GM21528 (cell line): ENCODE measurements around the gene FCRL1.
A peak's percentile ranks its signal among the peaks of the same experiment; 100 is the strongest.

Experiments
- ATAC-seq: cut with Tn5 transposase; IDR thresholded peaks from one replicate; pipeline ENCODE4 v1.9.1; 2021; ENCODE audit warnings: mild to moderate bottlenecking, moderate library complexity; ENCODE audit not compliant: unreplicated experiment, low FRiP score

The FCRL1 gene

DNA sequence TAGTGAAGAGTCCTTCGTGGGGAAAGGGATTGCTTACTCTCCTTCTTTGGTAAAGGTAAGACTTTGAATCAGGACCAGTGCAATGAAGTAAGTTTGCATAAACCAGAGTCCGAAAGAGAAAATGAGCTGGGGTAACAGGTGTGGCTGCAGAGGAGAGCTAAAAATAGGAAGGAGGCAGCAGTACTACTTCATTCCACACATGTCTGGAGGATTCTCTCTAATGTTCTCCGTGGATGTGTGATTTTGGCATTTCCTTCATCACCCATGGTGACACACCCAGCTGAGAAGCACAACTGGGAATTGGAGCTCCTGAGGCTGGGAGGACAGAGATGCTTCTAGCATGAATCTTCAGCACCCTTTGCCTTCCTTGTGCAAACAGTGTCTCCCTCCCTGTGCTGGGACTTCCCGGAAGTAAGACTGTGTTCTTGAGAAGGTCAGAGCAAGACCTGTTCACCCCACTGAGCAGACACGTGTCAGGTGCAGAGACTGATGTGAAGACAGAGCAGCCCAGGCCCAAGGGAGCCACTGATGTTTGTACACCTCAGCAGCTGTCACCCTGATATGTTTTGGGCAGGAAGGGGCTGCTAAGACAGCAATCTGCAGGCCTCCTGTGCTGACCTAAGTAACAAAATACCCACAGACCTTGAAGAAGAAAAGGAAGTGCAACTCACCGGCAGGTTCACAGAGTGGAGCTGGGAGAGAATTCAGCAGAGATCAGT, 13.3 kb downstream of the FCRL1 start:
- ATAC-seq, result peak; percentile 85

DNA sequence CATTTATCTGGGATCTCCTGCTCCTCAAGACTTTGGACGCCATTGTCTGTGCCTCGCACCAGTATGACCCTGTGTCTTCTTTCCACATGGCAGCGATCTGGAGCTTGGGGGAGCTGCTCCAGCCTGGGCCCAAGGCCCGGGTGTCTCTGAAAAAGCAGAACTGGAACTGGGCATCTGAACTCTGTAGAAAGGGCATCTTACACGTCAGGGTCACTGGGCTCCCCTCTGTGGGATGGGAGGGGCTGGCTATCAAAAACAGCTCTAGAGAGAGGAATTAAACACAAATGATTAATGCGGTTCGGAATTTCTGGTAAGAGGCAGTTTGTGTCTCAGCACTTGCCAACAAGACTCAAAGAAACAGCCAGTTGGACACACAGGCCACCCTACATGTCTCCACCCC, 16.1 kb downstream of the FCRL1 start:
- no peak for ATAC-seq

DNA sequence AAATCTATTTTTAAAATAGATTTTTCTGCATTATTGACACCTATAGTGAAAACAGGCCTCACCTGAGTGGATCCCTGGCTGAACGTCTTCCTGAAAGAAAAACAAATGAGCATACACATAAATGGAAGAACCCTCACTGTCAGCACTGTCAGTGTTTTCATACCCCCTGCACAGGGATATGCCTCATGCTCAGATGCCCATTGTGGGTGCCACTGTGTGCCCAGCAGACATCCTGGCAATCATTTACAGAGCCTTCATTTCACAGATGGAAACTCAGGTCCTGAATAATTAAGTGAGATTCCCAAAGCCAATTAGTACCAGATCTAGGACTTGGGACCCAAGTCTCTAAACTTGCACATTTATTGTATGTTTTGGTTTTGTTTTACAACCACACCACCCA, 19.9 kb downstream of the FCRL1 start:
- ATAC-seq, result no peak

DNA sequence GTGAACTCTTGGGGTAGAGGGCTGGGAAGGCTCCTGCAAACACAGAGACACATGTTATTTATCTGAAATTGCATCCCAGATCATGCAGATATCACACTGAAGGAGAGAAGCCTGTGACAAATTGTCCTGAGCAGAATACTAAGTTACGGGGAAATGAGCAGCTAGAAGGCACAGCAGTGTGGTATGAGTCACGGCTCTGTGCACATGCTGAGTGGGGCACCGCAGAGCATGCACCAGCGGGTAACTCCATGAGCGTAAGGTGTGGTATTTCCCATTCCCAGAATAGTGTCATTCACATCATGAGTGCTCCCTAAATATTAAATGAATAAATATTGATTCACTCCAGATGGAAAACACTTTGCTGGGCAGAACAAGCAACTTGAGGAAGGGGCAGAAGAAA, 21.7 kb downstream of the FCRL1 start:
- no peak for ATAC-seq

DNA sequence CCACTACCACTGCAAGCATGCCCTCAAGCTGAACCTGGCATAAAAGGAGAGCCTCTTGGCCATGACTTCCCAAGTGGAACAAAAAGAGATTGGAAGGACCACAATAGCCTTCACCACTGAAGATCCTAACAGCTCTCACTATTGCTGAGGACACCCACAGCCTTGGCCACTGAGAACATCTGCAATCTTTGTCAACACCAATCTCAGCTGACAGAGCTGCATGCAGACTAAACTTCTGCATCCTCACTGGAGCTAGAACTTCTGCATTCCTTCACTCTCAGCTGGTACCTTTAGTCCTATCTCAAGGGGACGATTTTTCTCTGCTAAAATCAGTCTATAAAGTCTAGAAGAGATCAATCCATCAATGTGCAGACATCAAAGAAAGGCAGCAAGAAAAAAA, 34.7 kb downstream of the FCRL1 start:
- no peak for ATAC-seq

DNA sequence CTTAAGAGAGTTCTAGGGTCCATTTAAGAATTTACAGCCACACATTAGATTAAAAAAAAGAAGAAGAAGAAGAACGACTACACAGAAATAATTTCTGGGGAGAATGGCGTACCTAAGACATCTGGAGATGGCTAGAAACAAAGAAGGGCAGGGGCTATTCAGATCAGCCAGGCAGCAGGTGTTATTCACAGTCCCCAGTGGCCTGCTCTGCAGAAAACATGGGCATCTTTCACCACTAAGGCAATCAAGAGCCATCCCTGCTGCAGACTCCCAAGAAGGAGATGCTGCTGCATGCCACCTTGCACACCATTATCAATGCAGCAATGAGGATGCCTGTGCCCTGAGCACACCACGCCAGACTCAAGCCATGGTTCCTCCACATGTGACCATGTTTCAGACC, 35.1 kb downstream of the FCRL1 start:
- no peak for ATAC-seq

DNA sequence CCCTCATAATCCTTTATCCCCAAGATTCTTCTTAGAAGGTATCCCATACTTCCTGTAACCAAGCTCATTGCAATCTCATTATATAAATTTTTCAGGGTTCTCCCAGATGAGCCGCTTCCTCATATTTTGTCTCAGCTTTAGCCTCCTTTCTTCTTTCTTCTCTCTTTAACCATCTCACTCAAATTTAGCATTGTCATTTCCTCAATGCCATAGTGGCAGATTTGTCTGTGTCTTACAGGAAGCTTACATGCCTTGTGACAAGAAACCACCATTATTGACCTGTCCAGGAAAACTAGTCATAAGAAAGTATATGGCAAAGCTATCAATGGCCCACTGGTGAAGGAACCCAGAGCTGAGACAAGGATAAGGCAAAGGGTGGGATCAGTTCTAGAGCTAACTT, 37.0 kb downstream of the FCRL1 start:
- ATAC-seq, result no peak

DNA sequence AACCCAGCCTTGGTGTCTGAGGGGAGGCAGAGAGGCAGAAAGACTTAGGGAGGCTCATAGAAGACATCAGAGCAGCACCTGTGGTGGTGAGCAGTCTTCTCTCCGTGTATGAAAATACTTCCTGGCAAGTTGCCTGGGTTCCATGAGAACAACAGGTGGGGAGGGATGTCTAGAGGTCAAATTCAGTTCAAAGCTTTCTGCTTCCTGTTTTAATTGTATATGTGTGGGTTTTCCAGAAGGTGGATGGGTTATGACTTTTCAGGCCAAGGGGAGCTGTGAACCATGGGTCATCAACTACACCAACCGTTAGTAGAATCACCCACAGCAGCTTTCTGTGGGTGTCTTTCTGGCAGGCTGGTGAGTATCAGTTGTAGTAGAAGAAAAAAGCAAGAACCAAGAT, 38.9 kb downstream of the FCRL1 start:
- peak; percentile 46 for ATAC-seq

DNA sequence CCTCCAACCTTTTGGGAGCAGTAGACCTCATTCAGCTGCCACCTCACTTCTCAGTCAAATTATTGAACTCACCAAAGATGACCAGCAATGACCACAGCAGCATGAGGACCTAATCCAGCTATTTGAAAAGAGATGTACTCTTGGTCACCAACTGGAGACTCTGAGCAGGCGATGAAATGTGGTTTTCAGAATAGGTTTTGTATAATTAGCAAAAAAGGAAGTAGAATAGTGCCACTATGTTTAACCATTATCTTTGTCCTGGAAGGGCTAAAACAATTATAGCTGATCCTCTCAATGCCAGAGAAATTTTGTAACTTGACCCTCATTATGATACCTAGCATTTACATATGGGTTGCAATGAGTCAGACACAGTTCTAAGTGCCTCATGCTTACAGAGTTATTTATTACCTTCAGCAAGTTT, 42.9 kb downstream of the FCRL1 start, which contains the start of gene FCRL2:
Gene FCRL2 (minus strand): TSS at position 162 of the 421 bp plus-strand sequence. CDS start 59 bp downstream, at position 103.
- ATAC-seq, result peak; percentile 51

DNA sequence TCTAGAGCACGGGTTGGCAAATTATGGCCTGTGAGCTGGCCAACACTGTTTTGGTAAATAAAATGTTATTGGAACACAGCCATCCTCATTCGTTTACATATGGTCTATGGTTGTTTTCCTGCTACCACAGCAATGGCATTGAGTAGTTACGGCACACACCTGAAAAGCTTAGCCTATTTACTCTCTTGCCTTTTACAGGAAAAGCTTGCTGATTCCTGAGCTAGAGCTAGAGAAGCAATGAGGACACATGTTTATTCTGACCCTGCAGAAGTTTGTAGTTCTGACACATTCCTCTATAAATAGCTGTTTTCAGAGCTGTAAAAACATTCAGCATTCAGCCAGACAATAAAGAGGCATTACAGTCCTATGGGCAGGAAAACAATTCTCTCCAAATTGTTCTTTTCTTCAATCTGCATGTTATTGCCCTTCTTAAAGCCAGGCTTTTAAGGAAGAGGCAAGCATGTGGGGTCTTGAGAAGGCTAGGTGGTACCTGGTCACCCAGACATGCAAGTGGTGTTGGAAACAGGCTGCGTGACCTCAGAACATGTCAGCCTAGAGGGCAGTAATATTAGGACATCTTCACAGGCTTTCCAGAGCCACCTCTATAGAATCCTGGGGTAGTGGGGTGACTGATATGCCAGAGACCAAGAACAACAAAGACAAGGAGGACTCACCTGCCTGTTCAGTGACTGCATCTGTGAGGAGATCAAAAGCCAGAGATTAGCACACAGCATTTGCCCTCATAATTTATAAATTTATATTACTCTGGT, 44.6 kb downstream of the FCRL1 start:
- ATAC-seq, result no peak

DNA sequence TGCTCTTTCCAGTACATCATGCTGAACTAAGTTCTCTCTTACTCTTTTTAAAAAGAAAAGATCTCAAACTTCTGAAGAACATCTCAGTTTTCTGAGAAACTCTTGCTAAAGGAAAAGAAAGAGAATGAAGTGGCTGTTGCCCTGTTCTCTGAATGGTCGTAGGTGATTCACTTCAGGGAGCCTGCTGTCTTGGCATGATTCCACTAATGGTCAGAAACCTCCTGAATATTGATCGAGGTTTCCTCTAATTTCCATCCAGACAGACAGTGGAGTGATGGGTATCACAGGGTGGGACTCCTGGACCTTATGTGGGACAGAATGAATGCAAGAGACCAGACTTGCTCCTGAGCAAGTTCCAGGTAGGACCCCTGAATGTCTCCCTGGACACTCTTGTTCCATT, 45.5 kb downstream of the FCRL1 start:
- no peak for ATAC-seq

DNA sequence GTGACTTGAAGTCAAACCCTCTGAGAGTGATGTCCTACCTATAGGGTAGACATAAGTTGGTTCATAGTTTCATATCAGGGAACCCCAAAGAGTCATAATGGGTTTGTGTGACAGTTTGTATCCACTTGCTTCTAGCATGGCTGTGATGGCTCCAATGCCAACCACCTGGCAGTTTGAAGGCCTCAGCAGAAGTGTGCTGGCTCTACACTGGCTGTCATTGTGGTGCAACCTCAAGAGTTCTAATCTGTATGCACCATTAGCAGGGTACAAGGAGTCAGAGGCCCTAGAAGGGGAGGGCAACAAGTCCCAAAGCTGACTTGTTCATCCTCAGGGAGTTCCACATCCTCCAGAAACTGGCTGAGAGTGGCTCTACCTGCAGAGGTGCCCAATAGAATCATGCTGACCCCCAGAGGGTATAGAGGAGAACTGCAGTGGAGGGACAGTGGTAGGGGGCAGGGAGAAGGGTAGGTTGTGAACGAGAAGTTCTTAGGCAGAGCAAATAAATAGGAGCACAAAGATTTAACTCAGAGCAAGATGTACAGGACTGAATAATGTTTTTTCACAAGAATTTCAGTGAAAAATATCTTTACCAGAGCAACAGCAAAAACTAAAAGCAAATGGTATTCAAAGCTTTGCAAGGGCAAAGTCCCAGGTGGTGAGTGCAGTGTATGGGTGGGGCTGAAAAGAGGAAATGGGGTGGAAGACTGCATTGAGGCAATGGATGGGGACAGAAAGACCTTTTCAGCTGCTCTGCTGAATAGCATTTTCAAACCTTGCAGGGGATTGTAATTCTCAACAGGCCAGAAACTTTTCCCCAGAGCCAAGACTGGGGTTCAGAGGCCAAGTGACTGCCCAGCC, 46.2 kb downstream of the FCRL1 start:
- peak; percentile 64 for ATAC-seq

DNA sequence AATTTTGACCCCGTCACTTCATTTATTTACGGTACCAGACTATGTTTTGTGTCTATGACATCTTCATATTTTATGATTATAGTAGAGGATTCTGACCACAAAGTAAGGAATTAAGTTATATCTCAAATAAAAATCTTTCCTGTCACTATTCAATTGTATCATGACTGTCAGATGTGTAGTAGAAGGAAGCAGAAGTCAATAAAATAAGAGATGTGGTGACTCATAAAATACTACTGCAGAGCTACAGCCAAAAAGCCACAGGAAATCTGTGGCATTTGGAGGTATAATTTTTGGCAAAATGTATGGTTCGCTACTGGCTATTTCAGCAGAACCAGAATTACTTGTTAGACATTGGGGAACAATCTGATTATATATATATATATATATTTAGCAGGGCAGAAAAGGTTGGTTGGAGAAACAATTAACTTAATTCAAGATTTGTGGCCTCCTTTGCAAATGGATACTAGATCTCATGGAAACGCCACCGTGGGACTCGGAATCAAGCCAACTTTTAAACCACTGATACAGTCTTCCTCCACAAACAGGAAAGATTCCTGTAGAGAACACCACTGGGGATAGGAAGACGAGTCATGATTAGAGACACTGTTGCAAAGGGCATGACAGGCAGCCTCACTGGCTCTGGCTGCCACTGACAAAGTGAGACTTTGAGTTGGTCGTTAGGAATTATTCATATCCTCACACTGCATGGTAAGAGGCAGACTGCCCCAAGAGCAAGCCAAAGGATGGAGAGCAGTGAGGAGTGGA, 48.1 kb downstream of the FCRL1 start:
- no peak for ATAC-seq

DNA sequence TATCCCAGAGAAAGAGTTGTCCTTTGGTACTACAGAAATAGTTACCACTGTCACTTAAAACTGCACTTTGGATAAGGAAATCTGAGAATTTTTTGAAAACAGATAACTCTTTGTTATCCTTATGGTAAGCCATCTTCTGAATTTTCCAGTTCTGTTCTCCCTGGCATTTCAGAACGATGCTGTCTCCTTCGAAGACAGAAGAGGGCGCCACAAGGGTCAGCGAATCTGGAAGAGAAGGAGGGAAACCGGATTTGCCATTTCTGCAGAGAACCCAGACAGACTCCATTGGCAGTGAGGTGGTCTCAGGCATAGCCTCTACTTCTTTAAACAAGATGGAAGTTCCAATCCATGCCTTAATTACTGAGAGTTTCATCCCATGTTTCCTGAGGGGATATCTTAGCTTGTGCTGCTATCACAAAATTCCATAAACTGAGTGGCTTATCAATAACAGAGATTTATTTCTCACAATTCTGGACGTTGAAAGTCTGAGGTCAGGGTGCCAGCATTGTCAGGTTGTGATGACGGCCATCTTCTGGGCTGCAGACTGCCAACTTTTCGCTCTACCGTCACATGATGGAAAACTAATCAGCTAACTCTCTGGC, 49.4 kb downstream of the FCRL1 start:
- no peak for ATAC-seq

DNA sequence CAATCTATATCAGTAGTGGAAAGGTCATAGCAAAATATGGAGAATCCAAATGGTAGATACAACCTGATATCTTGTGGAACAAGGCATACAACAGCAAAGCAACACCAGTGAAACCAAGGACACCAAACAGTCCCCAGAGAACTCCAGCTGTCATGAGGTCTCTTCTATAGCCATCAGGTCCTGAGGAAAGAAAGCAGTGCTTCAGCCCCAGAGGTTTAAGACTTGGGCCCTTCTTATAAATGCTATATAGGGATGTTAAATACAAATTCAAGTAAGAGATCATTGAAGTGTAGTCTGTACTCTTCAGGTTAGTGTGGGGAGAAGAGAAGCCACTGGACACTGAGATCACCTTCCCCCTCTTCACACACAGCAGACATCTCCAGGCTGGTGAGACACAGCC, 53.1 kb downstream of the FCRL1 start:
- ATAC-seq, result no peak

DNA sequence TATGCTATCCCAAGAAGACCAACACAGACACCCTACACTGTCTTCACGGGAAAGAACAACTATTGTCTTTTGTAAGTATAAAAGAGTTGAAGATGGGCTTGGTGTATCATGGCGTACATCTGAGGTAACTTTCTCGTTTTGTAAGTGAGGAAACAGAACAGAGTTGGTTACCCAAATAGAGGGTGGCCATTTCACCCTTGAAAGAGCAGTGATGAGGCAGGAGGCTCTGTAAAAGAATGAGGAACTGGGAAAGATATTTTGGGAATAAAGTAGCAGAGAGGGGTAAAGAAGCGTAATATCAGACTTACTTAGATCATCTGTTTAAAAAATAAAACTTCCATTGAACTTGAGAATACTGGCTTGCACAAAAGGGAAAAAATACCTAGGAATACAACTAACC, 61.9 kb downstream of the FCRL1 start:
- ATAC-seq, result no peak

DNA sequence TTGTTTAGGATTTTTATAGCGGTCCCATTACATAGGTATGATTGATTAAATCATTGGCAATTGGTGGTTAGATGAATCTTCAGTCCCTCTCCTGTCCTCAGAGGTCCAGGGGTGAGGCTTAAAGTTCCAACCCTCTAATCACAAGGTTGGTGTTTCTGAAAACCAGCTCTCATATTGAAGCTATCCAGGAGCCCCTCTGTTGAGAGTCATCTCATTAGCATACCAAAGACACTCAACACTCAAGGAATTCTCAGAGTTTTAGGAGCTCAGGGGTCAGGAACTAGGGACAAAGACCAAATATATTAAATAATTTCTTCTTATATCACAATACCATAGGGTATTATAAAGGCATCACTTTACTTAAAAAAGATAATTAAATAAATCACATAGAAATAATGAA, 66.3 kb downstream of the FCRL1 start:
- no peak for ATAC-seq

DNA sequence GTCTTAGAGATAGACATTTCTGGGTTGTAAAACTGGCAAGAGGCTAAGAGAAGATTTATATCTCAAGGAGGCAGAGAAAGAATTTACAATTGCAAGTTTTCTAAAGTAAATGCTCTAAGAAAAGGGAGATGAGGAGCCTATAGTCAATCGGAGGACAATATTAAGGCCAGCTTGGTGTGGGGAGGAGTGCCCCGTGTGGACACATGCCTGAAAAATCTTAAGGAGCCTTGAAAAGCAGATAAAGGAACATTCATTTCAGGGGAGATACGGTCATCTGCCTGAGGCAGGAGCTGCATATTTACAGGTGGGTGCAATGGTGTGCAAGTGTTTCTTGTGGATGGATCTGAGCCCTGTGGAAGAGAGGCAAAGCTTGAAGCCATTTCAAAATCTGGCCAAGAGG, 68.6 kb downstream of the FCRL1 start:
- ATAC-seq, result no peak

DNA sequence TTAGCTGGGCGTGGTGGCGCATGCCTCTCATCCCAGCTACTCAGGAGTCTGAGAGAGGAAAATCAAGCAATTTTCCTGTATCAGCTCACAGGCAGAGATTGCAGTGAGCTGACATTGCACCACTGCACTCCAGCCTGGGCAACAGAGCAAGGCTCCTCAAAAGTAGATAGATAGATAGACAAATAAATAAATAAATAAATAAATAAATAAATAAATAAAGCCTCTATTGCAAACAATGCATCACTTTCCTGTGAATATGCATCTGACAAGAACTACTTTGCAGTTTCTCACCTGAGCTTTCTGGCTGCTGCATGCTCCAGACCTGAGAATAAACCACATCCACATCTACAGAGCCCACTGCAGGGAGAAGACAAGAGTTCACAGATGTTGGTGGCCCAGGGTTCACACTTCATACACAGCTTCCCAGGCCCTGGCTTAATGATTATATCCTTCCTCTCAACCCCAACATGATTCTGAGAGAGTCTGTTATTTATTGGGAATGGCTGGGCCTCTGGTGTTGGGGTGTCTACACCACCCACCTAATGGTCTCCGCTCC, 71.6 kb downstream of the FCRL1 start:
- ATAC-seq, result no peak
